H1 (cell line): ENCODE measurements around the gene ZMAT5.

ENCODE experiments used
- CTCF ChIP-seq, 3 experiments: IDR thresholded peaks; 1 replicate in 2 of 3; 2 replicates in 1 of 3; pipeline versions ENCODE4 v1.5.1 to v1.6.1; 2011; ENCODE audit warnings: low read length in 3 of 3, mild to moderate bottlenecking in 3 of 3, inconsistent platforms in 2 of 3, low read depth in 1 of 3, moderate library complexity in 1 of 3; ENCODE audit not compliant: insufficient read depth in 1 of 3; ENCODE audit errors: control extremely low read depth in 1 of 3
- EZH2 ChIP-seq: fragments of 200-600 bp; sonication (generic); IDR thresholded peaks from 2 replicates; pipeline ENCODE4 v1.7.1; 2012; ENCODE audit warnings: low read depth, mild to moderate bottlenecking, moderate library complexity, low read length, inconsistent platforms; ENCODE audit not compliant: severe bottlenecking
- KDM1A ChIP-seq: fragments of 200-600, 300-600 bp; sonication (generic); IDR thresholded peaks from 2 replicates; pipeline ENCODE4 v1.7.1; 2016; ENCODE audit warnings: mild to moderate bottlenecking, low read length, borderline replicate concordance
- POLR2A ChIP-seq, 2 experiments: IDR thresholded peaks; 1 replicate in 1 of 2; 2 replicates in 1 of 2; pipeline ENCODE4 v1.6.1; 2011; ENCODE audit warnings: low read depth in 2 of 2, low read length in 2 of 2, mild to moderate bottlenecking in 2 of 2; ENCODE audit errors: control extremely low read depth in 1 of 2
- POLR2AphosphoS5 ChIP-seq: IDR thresholded peaks from 2 replicates; pipeline ENCODE4 v1.6.1; 2011; ENCODE audit warnings: low read depth, low read length
- RAD21 ChIP-seq, 2 experiments: IDR thresholded peaks in 1 of 2; conservative IDR thresholded peaks in 1 of 2; 2 replicates each; pipeline ENCODE4 v1.6.1; 2011; ENCODE audit warnings: low read depth in 2 of 2, low read length in 2 of 2, improper control_type of control experiment in 1 of 2, inconsistent platforms in 1 of 2, mild to moderate bottlenecking in 1 of 2, moderate library complexity in 1 of 2
- RFX5 ChIP-seq: IDR thresholded peaks from 2 replicates; pipeline ENCODE4 v1.6.1; 2011; ENCODE audit warnings: low read depth, low read length, improper control_type of control experiment, borderline replicate concordance
- SIX5 ChIP-seq: IDR thresholded peaks from 2 replicates; pipeline ENCODE4 v1.6.1; 2011; ENCODE audit warnings: mild to moderate bottlenecking, low read depth, low read length
- TEAD4 ChIP-seq: IDR thresholded peaks from 2 replicates; pipeline ENCODE4 v1.6.1; 2012; ENCODE audit warnings: low read depth, low read length, inconsistent platforms, mixed read lengths
- YY1 ChIP-seq: IDR thresholded peaks from 2 replicates; pipeline ENCODE4 v1.6.1; 2011; ENCODE audit warnings: low read depth, mild to moderate bottlenecking, low read length
- ZNF274 ChIP-seq: IDR thresholded peaks from 2 replicates; pipeline ENCODE4 v1.7.0; 2012; ENCODE audit warnings: low read length, borderline replicate concordance; ENCODE audit errors: extremely low read depth

DNA sequence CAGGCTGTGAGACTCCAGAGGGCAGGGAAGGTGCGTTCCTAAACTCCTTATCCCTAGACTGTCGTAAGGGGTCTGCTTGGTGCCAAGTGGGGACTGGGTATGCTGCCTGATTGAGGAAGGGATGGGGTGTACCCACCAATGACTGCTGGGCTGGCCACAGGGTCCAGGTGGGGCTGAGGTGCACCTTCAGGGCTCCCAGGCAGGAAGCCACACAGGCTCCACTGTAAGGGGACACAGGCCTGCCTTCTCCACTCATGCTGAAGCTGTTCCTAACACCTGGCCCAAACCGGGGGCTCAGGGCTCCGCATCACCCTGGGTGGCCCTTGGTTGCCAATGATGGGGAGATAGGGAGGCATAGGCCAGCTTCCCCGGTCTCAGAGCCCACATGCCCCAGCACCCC is 26.6 kb downstream of the ZMAT5 start:
- TF ChIP-seq CTCF (IDR thresholded peaks at IDR 0.05; ENCODE audit: control extremely low read depth in 1 of 3, insufficient read depth in 1 of 3, low read depth in 1 of 3, low read length in 3 of 3) (no peak), POLR2A (IDR thresholded peaks at IDR 0.05; ENCODE audit: control extremely low read depth in 1 of 2, low read depth in 2 of 2, low read length in 2 of 2) (no peak), YY1 (no peak), POLR2AphosphoS5 (no peak), TEAD4 (no peak), RAD21 (IDR thresholded peaks at IDR 0.05 in 1 of 2, conservative IDR thresholded peaks at IDR 0.05 in 1 of 2; ENCODE audit: low read depth in 2 of 2, low read length in 2 of 2) (no peak), EZH2 (no peak), SIX5 (no peak), ZNF274 (no peak), RFX5 (no peak), KDM1A (no peak)
